PC-9 (cell line): Measurements from ENCODE around the gene TBP. TPM values are rescaled to one million over a fixed set of nuclear protein-coding genes. Genes with fewer than 3 reads are reported as not detected.

ENCODE experiments used
- Bru-seq: library from RNA; stranded (reverse); fragments of 400-500 nt; gene quantifications from one replicate; lab custom pipeline; 2021; lab: Mats Ljungman, UMichigan
- BruChase-seq, 2 experiments: library from RNA; stranded (reverse); fragments of 400-500 nt; gene quantifications; one replicate each; lab custom pipeline; 2021; lab: Mats Ljungman, UMichigan
- BruUV-seq: library from RNA; stranded (reverse); fragments of 400-500 nt; replicated peaks from 2 replicates; lab custom pipeline; 2021; lab: Mats Ljungman, UMichigan
- CTCF ChIA-PET: fragments of 300-600 bp; sonication (Branson Sonifier 250); formaldehyde crosslinking; loops from one replicate; lab custom pipeline; 2022; ENCODE audit warnings: antibody characterized with exemption; lab: Charles Lee
- POLR2A ChIA-PET: fragments of 300-600 bp; sonication (Branson Sonifier 250); formaldehyde crosslinking; loops from one replicate; lab custom pipeline; 2022; ENCODE audit warnings: antibody characterized with exemption; ENCODE audit not compliant: unreplicated experiment; lab: Charles Lee
- DNase-seq, 2 experiments: peaks; one replicate each; pipeline versions ENCODE4 v3.0.0 to v3.0.0-alpha.2; 2015 to 2022; ENCODE audit warnings: mixed read lengths in 1 of 2
- H2AFZ ChIP-seq: fragments of 200-600 bp; sonication (generic); 2 replicates; pipeline ENCODE4 v1.8.1; 2017; ENCODE audit warnings: antibody characterized with exemption
- H3F3A ChIP-seq: fragments of 200-600 bp; sonication (generic); 2 replicates; pipeline ENCODE4 v1.8.1; 2017; ENCODE audit warnings: antibody characterized with exemption, mild to moderate bottlenecking, low read depth; ENCODE audit not compliant: insufficient read depth
- H3K27ac ChIP-seq: fragments of 200-600 bp; sonication (generic); 2 replicates; pipeline ENCODE4 v1.6.1; 2016; ENCODE audit warnings: mixed run types
- H3K27me3 ChIP-seq: fragments of 200-600 bp; sonication (generic); 2 replicates; pipeline ENCODE4 v1.6.1; 2016; ENCODE audit warnings: low read depth, mixed run types; ENCODE audit not compliant: insufficient read depth
- H3K36me3 ChIP-seq: fragments of 200-600 bp; sonication (generic); 2 replicates; pipeline ENCODE4 v1.6.1; 2016; ENCODE audit warnings: low read depth, mixed run types
- H3K4me1 ChIP-seq: fragments of 200-600 bp; sonication (generic); replicated peaks from 2 replicates; pipeline ENCODE4 v1.6.1; 2016; ENCODE audit warnings: mixed run types; ENCODE audit not compliant: insufficient read depth
- H3K4me2 ChIP-seq: fragments of 200-600 bp; sonication (generic); 2 replicates; pipeline ENCODE4 v1.6.1; 2017; ENCODE audit warnings: mixed run types
- H3K4me3 ChIP-seq: fragments of 200-600 bp; sonication (generic); 2 replicates; pipeline ENCODE4 v1.6.1; 2016; ENCODE audit warnings: mixed run types
- H3K79me2 ChIP-seq: fragments of 200-600 bp; sonication (generic); 2 replicates; pipeline ENCODE4 v1.6.1; 2017; ENCODE audit warnings: low read depth, mixed run types
- H3K9me2 ChIP-seq: fragments of 200-600 bp; sonication (generic); 2 replicates; pipeline ENCODE4 v1.8.1; 2017; ENCODE audit warnings: mild to moderate bottlenecking; ENCODE audit not compliant: insufficient read depth
- H3K9me3 ChIP-seq: fragments of 200-600 bp; sonication (generic); 2 replicates; pipeline ENCODE4 v1.8.1; 2016; ENCODE audit warnings: low read depth; ENCODE audit not compliant: insufficient read depth
- H4K20me1 ChIP-seq: fragments of 200-600 bp; sonication (generic); 2 replicates; pipeline ENCODE4 v1.8.1; 2017; ENCODE audit not compliant: insufficient read depth
- EZH2 ChIP-seq: fragments of 200-600 bp; sonication (generic); IDR thresholded peaks from 2 replicates; pipeline ENCODE4 v1.8.0; 2017; ENCODE audit warnings: antibody characterized with exemption, low read depth
- intact Hi-C: fragments of 100-400 bp; cut with micrococcal nuclease; formaldehyde crosslinking; loops from one replicate; pipeline ENCODE4 v1.10.0; 2022; ENCODE audit not compliant: unreplicated experiment
- long read RNA-seq: library from polyadenylated mRNA; stranded (forward); transcript quantifications from one replicate; pipeline ENCODE4 v2.0.0, GENCODE V29; 2022
- total RNA-seq: library from RNA; stranded (reverse); gene quantifications from 2 replicates; pipeline ENCODE4 v1.2.3, GENCODE V29; 2021
- TF ChIP-seq, protein P1 (sequence below): fragments of 200-600 bp; sonication (generic); conservative IDR thresholded peaks from 2 replicates; pipeline ENCODE4 v1.6.1; 2017; ENCODE audit warnings: mixed run types, antibody characterized with exemption, mild to moderate bottlenecking, moderate library complexity

Gene TBP
- total RNA-seq, result 10.6 and 11.2 TPM in 2 replicates
- Bru-seq, nascent RNA, result percentile 80 among the genes with signal in this experiment
- percentile 75 among the genes with signal in this experiment for BruChase-seq, experiment 1, labeled RNA remaining after a 2-hour chase
- percentile 64 among the genes with signal in this experiment for BruChase-seq, experiment 2, labeled RNA remaining after a 6-hour chase
- long read RNA-seq, transcript TBP-202 (8 exons, 1,903 nt), result major isoform, 6 of 23 reads
- long read RNA-seq, partial matches to known transcripts, result 10 of 23 reads
- long read RNA-seq, other reads (novel, unspliced or antisense), result 3 of 23 reads

- peaks cover 79% of the 10 kb centered on the region for H3K79me2 ChIP-seq
- peaks cover 4% of the 10 kb centered on the region for H3K36me3 ChIP-seq
- no peaks in the 10 kb centered on the region for H3K9me2 ChIP-seq
- ChIA-PET CTCF (no interaction called here), POLR2A (interaction anchor here (0.6 kb wide), 2 partner anchors 19 to 853 kb away, joined by 3 to 11 read pairs; no protein-coding TSS in a partner anchor)
- intact Hi-C loops, result loop anchor here (2.0 kb wide), 1 partner anchor 31 kb away; the partner anchor contains the start of gene PDCD2
- peaks cover 37% of the 10 kb centered on the region for H3K4me1 ChIP-seq
- H2AFZ ChIP-seq, result peak within 1 kb of the TSS; percentile 96
- DNase-seq, result peak; percentile 88 to 96
- peak within 1 kb of the TSS; percentile 85 for H3K27ac ChIP-seq
- no peak for TF ChIP-seq EZH2
- TF ChIP-seq, protein P1, sequence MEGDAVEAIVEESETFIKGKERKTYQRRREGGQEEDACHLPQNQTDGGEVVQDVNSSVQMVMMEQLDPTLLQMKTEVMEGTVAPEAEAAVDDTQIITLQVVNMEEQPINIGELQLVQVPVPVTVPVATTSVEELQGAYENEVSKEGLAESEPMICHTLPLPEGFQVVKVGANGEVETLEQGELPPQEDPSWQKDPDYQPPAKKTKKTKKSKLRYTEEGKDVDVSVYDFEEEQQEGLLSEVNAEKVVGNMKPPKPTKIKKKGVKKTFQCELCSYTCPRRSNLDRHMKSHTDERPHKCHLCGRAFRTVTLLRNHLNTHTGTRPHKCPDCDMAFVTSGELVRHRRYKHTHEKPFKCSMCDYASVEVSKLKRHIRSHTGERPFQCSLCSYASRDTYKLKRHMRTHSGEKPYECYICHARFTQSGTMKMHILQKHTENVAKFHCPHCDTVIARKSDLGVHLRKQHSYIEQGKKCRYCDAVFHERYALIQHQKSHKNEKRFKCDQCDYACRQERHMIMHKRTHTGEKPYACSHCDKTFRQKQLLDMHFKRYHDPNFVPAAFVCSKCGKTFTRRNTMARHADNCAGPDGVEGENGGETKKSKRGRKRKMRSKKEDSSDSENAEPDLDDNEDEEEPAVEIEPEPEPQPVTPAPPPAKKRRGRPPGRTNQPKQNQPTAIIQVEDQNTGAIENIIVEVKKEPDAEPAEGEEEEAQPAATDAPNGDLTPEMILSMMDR, result no peak
- TSS peak; percentile 69 for BruUV-seq
- no peaks in the 10 kb centered on the region for H3K27me3 ChIP-seq
- H3K9me3 ChIP-seq, result no peaks in the 10 kb centered on the region
- peak within 1 kb of the TSS; percentile 95 for H3K4me2 ChIP-seq
- H4K20me1 ChIP-seq, result peaks cover 37% of the 10 kb centered on the region
- H3F3A ChIP-seq, result peaks cover 5% of the 10 kb centered on the region; the same call in 1 of the 2 replicates
- H3K4me3 ChIP-seq, result peak within 1 kb of the TSS; percentile 93
These were observed at the start of gene TBP for GRCh38 chr6:170554013-170554795. Gene TBP, plus strand, starts transcription at chr6:170554369. Its CDS starts 2,661 bp downstream, at chr6:170557030.

- BruUV-seq, result no TSS peak
- no peak overlapping the region for H3K4me2 ChIP-seq
- no peak overlapping the region for H3K27ac ChIP-seq
- no peaks in the 10 kb centered on the region for H3K36me3 ChIP-seq
- H3K9me2 ChIP-seq, result no peaks in the 10 kb centered on the region
- TF ChIP-seq, protein P1, result no peak
- TF ChIP-seq EZH2, result no peak
- no peak overlapping the region for H2AFZ ChIP-seq
- ChIA-PET CTCF (no interaction called here), POLR2A (no interaction called here)
- H3K4me3 ChIP-seq, result no peak overlapping the region
- H3F3A ChIP-seq, result no peaks in the 10 kb centered on the region
- no peaks in the 10 kb centered on the region for H3K9me3 ChIP-seq
- intact Hi-C loops, result no loop called here
- H3K4me1 ChIP-seq, result no peaks in the 10 kb centered on the region
- H4K20me1 ChIP-seq, result no peaks in the 10 kb centered on the region
- no peak for DNase-seq
- H3K79me2 ChIP-seq, result no peaks in the 10 kb centered on the region
- H3K27me3 ChIP-seq, result peaks cover 53% of the 10 kb centered on the region
These were observed 49.7 kb upstream of the TBP start for GRCh38 chr6:170504479-170504878.

DNA sequence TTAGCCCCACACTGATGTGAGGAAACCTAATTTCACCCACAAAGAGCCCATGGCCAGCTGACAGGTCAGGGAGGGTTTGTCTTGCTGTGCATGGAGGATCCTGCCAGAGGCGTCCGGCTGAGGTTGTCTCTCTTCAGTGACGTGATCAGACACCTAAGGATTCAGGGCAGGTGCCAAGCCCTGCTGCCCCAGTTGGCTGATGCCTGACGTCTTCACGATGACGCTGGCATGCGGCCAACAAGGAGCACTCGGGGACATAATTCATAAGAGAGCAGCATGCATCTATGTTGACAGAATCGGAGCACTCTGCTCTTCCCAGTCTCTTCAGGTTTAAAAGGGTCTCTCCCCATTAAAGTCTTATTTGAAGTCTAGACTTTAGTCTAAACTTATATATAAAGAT is 48.9 kb upstream of the TBP start:
- TF ChIP-seq, protein P1, result no peak
- TF ChIP-seq EZH2, result no peak
- no peak overlapping the region for H2AFZ ChIP-seq
- no peak overlapping the region for H3K4me2 ChIP-seq
- H4K20me1 ChIP-seq, result no peaks in the 10 kb centered on the region
- H3K4me1 ChIP-seq, result no peaks in the 10 kb centered on the region
- no TSS peak for BruUV-seq
- CTCF ChIA-PET, result no interaction called here
- H3K9me3 ChIP-seq, result no peaks in the 10 kb centered on the region
- POLR2A ChIA-PET, result no interaction called here
- no peak overlapping the region for H3K27ac ChIP-seq
- no peaks in the 10 kb centered on the region for H3K79me2 ChIP-seq
- peaks cover 52% of the 10 kb centered on the region for H3K27me3 ChIP-seq
- DNase-seq, result no peak
- no peak overlapping the region for H3K4me3 ChIP-seq
- no peaks in the 10 kb centered on the region for H3K36me3 ChIP-seq
- no peaks in the 10 kb centered on the region for H3F3A ChIP-seq
- H3K9me2 ChIP-seq, result no peaks in the 10 kb centered on the region
- intact Hi-C loops, result no loop called here
